IMR-90 (cell line): ENCODE data around the gene HCFC1. TPM values are rescaled to one million over a fixed set of nuclear protein-coding genes. Genes with fewer than 3 reads are reported as not detected.

Source experiments
- ATAC-seq: fragments of 200-7000 bp; cut with Tn5 transposase; 2 replicates; pipeline ENCODE4 v1.9.1; 2020; ENCODE audit warnings: low read depth, mild to moderate bottlenecking, moderate library complexity
- BruUV-seq: library from RNA; stranded (reverse); fragments of 400-500 nt; replicated peaks from 2 replicates; lab custom pipeline; 2021; lab: Mats Ljungman, UMichigan
- CTCF ChIA-PET: fragments of 300-600 bp; formaldehyde crosslinking; extraction: SDS; loops from one replicate; lab custom pipeline; 2021; ENCODE audit warnings: antibody characterized with exemption; lab: Yijun Ruan, JAX
- POLR2A ChIA-PET: fragments of 300-600 bp; sonication (Branson Sonifier 250); formaldehyde crosslinking; loops from one replicate; lab custom pipeline; 2022; ENCODE audit warnings: antibody characterized with exemption; ENCODE audit not compliant: unreplicated experiment; lab: Charles Lee
- DNase-seq: peaks from one replicate; pipeline ENCODE4 v3.0.0; 2013
- H2AFZ ChIP-seq: replicated peaks from 2 replicates; pipeline ENCODE3; 2013; ENCODE audit warnings: low read length, mild to moderate bottlenecking; ENCODE audit not compliant: poor library complexity
- H2AK5ac ChIP-seq: 2 replicates; pipeline ENCODE4 v1.6.1; 2013; ENCODE audit warnings: low read depth, low read length, inconsistent platforms
- H2AK9ac ChIP-seq: replicated peaks from 2 replicates; pipeline ENCODE3; 2013; ENCODE audit warnings: mild to moderate bottlenecking, low read depth, low read length, moderate library complexity; ENCODE audit not compliant: poor library complexity
- H2BK120ac ChIP-seq: 2 replicates; pipeline ENCODE4 v1.6.1; 2013; ENCODE audit warnings: low read depth, low read length, inconsistent platforms
- H2BK15ac ChIP-seq: 3 replicates; pipeline ENCODE4 v1.6.1; 2013; ENCODE audit warnings: low read depth, low read length, inconsistent platforms
- H2BK20ac ChIP-seq: 2 replicates; pipeline ENCODE4 v1.6.1; 2013; ENCODE audit warnings: low read depth, mild to moderate bottlenecking, inconsistent platforms, low read length, moderate library complexity
- H2BK5ac ChIP-seq: 2 replicates; pipeline ENCODE4 v1.6.1; 2013; ENCODE audit warnings: mild to moderate bottlenecking, low read depth, low read length, inconsistent platforms; ENCODE audit not compliant: poor library complexity, severe bottlenecking
- H3K14ac ChIP-seq: replicated peaks from 2 replicates; pipeline ENCODE4 v1.6.1; 2013; ENCODE audit warnings: low read depth, low read length, inconsistent platforms
- H3K18ac ChIP-seq: 2 replicates; pipeline ENCODE4 v1.6.1; 2013; ENCODE audit warnings: low read depth, low read length, control low read depth
- H3K23ac ChIP-seq: 2 replicates; pipeline ENCODE4 v1.6.1; 2013; ENCODE audit warnings: low read depth, low read length, inconsistent platforms
- H3K27ac ChIP-seq: 2 replicates; pipeline ENCODE4 v1.5.1; 2013; ENCODE audit warnings: mild to moderate bottlenecking, control low read depth, low read length; ENCODE audit not compliant: insufficient read depth
- H3K27me3 ChIP-seq: 2 replicates; pipeline ENCODE4 v1.6.1; 2013; ENCODE audit warnings: low read length; ENCODE audit not compliant: control insufficient read depth, insufficient read depth
- H3K36me3 ChIP-seq: 2 replicates; pipeline ENCODE4 v1.6.1; 2013; ENCODE audit warnings: low read length, mixed read lengths; ENCODE audit not compliant: control insufficient read depth, insufficient read depth
- H3K4ac ChIP-seq: 2 replicates; pipeline ENCODE4 v1.6.1; 2013; ENCODE audit warnings: low read depth, low read length, inconsistent platforms
- H3K4me1 ChIP-seq: 2 replicates; pipeline ENCODE4 v1.6.1; 2013; ENCODE audit warnings: low read length, mixed read lengths; ENCODE audit not compliant: control insufficient read depth, insufficient read depth
- H3K4me2 ChIP-seq: 2 replicates; pipeline ENCODE4 v1.6.1; 2013; ENCODE audit warnings: low read depth, mild to moderate bottlenecking, control low read depth, low read length, moderate library complexity
- H3K4me3 ChIP-seq: 2 replicates; pipeline ENCODE4 v1.5.1; 2013; ENCODE audit warnings: low read depth, mild to moderate bottlenecking, control low read depth, low read length, moderate library complexity; ENCODE audit not compliant: insufficient read depth
- H3K56ac ChIP-seq: 2 replicates; pipeline ENCODE4 v1.6.1; 2013; ENCODE audit warnings: low read length, inconsistent platforms; ENCODE audit not compliant: insufficient read depth; ENCODE audit errors: extremely low read depth
- H3K79me1 ChIP-seq, 2 experiments: 2 replicates each; pipeline ENCODE4 v1.6.1; 2013; ENCODE audit warnings: low read length in 2 of 2, inconsistent platforms in 1 of 2, low read depth in 1 of 2
- H3K9ac ChIP-seq: 2 replicates; pipeline ENCODE4 v1.6.1; 2013; ENCODE audit warnings: low read depth, low read length, control low read depth
- H3K9me1 ChIP-seq: 2 replicates; pipeline ENCODE4 v1.6.1; 2013; ENCODE audit warnings: low read length, inconsistent platforms; ENCODE audit not compliant: insufficient read depth
- H3K9me3 ChIP-seq: 2 replicates; pipeline ENCODE4 v1.6.1; 2013; ENCODE audit warnings: low read length; ENCODE audit not compliant: control insufficient read depth, insufficient read depth
- H4K20me1 ChIP-seq: 2 replicates; pipeline ENCODE4 v1.6.1; 2013; ENCODE audit warnings: low read length, inconsistent platforms; ENCODE audit not compliant: insufficient read depth
- H4K5ac ChIP-seq: 2 replicates; pipeline ENCODE4 v1.6.1; 2013; ENCODE audit warnings: mild to moderate bottlenecking, low read depth, low read length, control low read depth
- H4K8ac ChIP-seq, 2 experiments: 2 replicates each; pipeline ENCODE4 v1.6.1; 2013; ENCODE audit warnings: low read depth in 2 of 2, low read length in 2 of 2, control low read depth in 1 of 2, inconsistent platforms in 1 of 2
- H4K91ac ChIP-seq: 2 replicates; pipeline ENCODE4 v1.6.1; 2013; ENCODE audit warnings: low read depth, low read length, inconsistent platforms; ENCODE audit not compliant: insufficient read depth
- ELK1 ChIP-seq: fragments of 150-350 bp; IDR thresholded peaks from 2 replicates; pipeline ENCODE4 v1.6.1; 2016; ENCODE audit warnings: low read depth, mild to moderate bottlenecking, low read length, moderate library complexity, borderline replicate concordance
- NFE2L2 ChIP-seq: fragments of 150-350 bp; IDR thresholded peaks from 2 replicates; pipeline ENCODE4 v1.6.1; 2016; ENCODE audit warnings: low read depth, mild to moderate bottlenecking, low read length
- POLR2A ChIP-seq: IDR thresholded peaks from 2 replicates; pipeline ENCODE4 v1.6.1; 2012; ENCODE audit warnings: mild to moderate bottlenecking, low read depth, low read length
- RAD21 ChIP-seq: IDR thresholded peaks from 2 replicates; pipeline ENCODE4 v1.6.1; 2012; ENCODE audit warnings: low read length, improper control_type of control experiment
- RFX5 ChIP-seq: IDR thresholded peaks from 2 replicates; pipeline ENCODE4 v1.8.0; 2012; ENCODE audit warnings: low read depth, mild to moderate bottlenecking, low read length, moderate library complexity
- WGBS, 2 experiments: methylation state at CpG; one replicate each; pipeline versions ENCODE4 v1.1.5 to v1.1.7; 2013; ENCODE audit warnings: missing lambda C conversion rate in 2 of 2; ENCODE audit not compliant: insufficient read length in 1 of 2; ENCODE audit errors: extremely low coverage in 2 of 2; 5-methylcytosine and 5-hydroxymethylcytosine counted together
- dilution Hi-C: fragments of 300-500 bp; cut with HindIII; formaldehyde crosslinking; loops from one replicate; pipeline ENCODE4 v1.14.3; 2018; ENCODE audit warnings: low sequenced_read_pairs; ENCODE audit not compliant: unreplicated experiment
- in situ Hi-C: fragments of 300-500 bp; cut with MboI; formaldehyde crosslinking; loops from 3 replicates; pipeline ENCODE4 v1.14.3; 2019; ENCODE audit warnings: low sequenced_read_pairs, inconsistent platforms, mixed read lengths
- intact Hi-C: fragments of 100-400 bp; cut with micrococcal nuclease; formaldehyde crosslinking; loops from 2 replicates; pipeline ENCODE4 v1.10.0; 2022
- polyA plus RNA-seq, 3 experiments: library from polyadenylated mRNA; depleted of rRNA; stranded (reverse); fragments of >200 nt; gene quantifications; 2 replicates each; pipeline ENCODE4 v1.2.3, GENCODE V29; 2012; ENCODE audit warnings: low replicate concordance in 1 of 3
- total RNA-seq: library from RNA; depleted of rRNA; stranded (reverse); fragments of >200 nt; gene quantifications from 2 replicates; pipeline ENCODE4 v1.2.3, GENCODE V29; 2012

Gene HCFC1
- total and polyA plus RNA-seq, 2 of the 4 experiments (the other 2 are of a cell fraction) = 3.2 to 17.6 TPM

- dilution Hi-C loops = no loop called here
- POLR2A ChIA-PET = no interaction called here
- TF ChIP-seq RAD21 (no peak), ELK1 (no peak), POLR2A (no peak), RFX5 (no peak), NFE2L2 (no peak)
- Histone ChIP-seq H4K20me1 (no peaks in the 10 kb centered on the region), H3K9me1 (no peaks in the 10 kb centered on the region), H3K4me3 (no peak overlapping the region), H2AK9ac (no peak overlapping the region), H4K5ac (no peak overlapping the region), H3K18ac (no peak overlapping the region), H2BK120ac (no peak overlapping the region), H3K4ac (no peak overlapping the region), H2BK20ac (no peak overlapping the region), H2AFZ (no peak overlapping the region), H3K27me3 (no peaks in the 10 kb centered on the region; the same call in 1 of the 2 replicates), H4K8ac (no peak overlapping the region), H2BK15ac (no peak overlapping the region), H4K91ac (no peak overlapping the region), H3K14ac (no peak overlapping the region), H2BK5ac (no peak overlapping the region), H3K23ac (no peak overlapping the region), H3K9me3 (peaks cover 4% of the 10 kb centered on the region; the same call in 1 of the 2 replicates), H3K9ac (no peak overlapping the region), H2AK5ac (no peak overlapping the region), H3K4me1 (no peaks in the 10 kb centered on the region), H3K56ac (no peak overlapping the region), H3K79me1 (no peaks in the 10 kb centered on the region), H3K27ac (no peak overlapping the region), H3K36me3 (no peaks in the 10 kb centered on the region; the same call in 1 of the 2 replicates), H3K4me2 (no peak overlapping the region)
- in situ Hi-C loops = no loop called here
- DNase-seq = no peak
- 84% methylated on average over 6 of the region's 12 CpGs; no CpG with 5 or more reads in 1 of the 2 experiments for WGBS, 2 experiments
- CTCF ChIA-PET = no interaction called here
- no TSS peak for BruUV-seq
- no peak for ATAC-seq
- intact Hi-C loops = no loop called here
Measured at GRCh38 chrX:153983321-153983801, 11.7 kb upstream of the HCFC1 start.
